H9 (cell line): ENCODE results near the gene SERPINA3. TPM values are rescaled to one million over a fixed set of nuclear protein-coding genes. Genes with fewer than 3 reads are reported as not detected.

ENCODE experiments used
- DNase-seq: peaks from one replicate; pipeline ENCODE4 v3.0.0-alpha.2; 2017
- H2AFZ ChIP-seq: one replicate; pipeline ENCODE4 v1.6.1; 2013; ENCODE audit warnings: mild to moderate bottlenecking, low read length, control low read depth, moderate library complexity
- H2AK5ac ChIP-seq: 2 replicates; pipeline ENCODE4 v1.6.1; 2013; ENCODE audit warnings: low read length, control low read depth, mixed read lengths; ENCODE audit not compliant: insufficient read length
- H2BK120ac ChIP-seq: one replicate; pipeline ENCODE4 v1.6.1; 2013; ENCODE audit warnings: low read depth, mild to moderate bottlenecking, low read length, control low read depth, inconsistent platforms; ENCODE audit not compliant: poor library complexity, severe bottlenecking
- H2BK12ac ChIP-seq: 2 replicates; pipeline ENCODE4 v1.6.1; 2013; ENCODE audit warnings: low read length, control low read depth, mixed read lengths, low read depth; ENCODE audit not compliant: insufficient read length
- H2BK15ac ChIP-seq: 2 replicates; pipeline ENCODE4 v1.6.1; 2013; ENCODE audit warnings: low read depth, low read length, control low read depth
- H2BK20ac ChIP-seq: one replicate; pipeline ENCODE4 v1.6.1; 2013; ENCODE audit warnings: low read depth, mild to moderate bottlenecking, low read length, control low read depth, inconsistent platforms; ENCODE audit not compliant: poor library complexity, severe bottlenecking
- H2BK5ac ChIP-seq: 2 replicates; pipeline ENCODE4 v1.6.1; 2013; ENCODE audit warnings: low read length, control low read depth, mixed read lengths; ENCODE audit not compliant: insufficient read length
- H3K14ac ChIP-seq: 2 replicates; pipeline ENCODE4 v1.6.1; 2013; ENCODE audit warnings: low read length, control low read depth; ENCODE audit not compliant: insufficient read depth
- H3K18ac ChIP-seq: 2 replicates; pipeline ENCODE4 v1.6.1; 2013; ENCODE audit warnings: low read depth, mild to moderate bottlenecking, mixed read lengths, low read length, control low read depth; ENCODE audit not compliant: insufficient read length
- H3K23ac ChIP-seq: 2 replicates; pipeline ENCODE4 v1.6.1; 2013; ENCODE audit warnings: low read length, control low read depth, mixed read lengths, low read depth; ENCODE audit not compliant: insufficient read length
- H3K23me2 ChIP-seq: 2 replicates; pipeline ENCODE4 v1.6.1; 2013; ENCODE audit warnings: low read depth, mild to moderate bottlenecking, mixed read lengths, low read length, control low read depth; ENCODE audit not compliant: insufficient read length, poor library complexity, severe bottlenecking
- H3K27ac ChIP-seq: 2 replicates; pipeline ENCODE4 v1.5.1; 2013; ENCODE audit warnings: low read length, control low read depth, mixed read lengths, low read depth; ENCODE audit not compliant: insufficient read length
- H3K27me3 ChIP-seq: 2 replicates; pipeline ENCODE4 v1.6.1; 2013; ENCODE audit warnings: low read length, control low read depth, inconsistent platforms; ENCODE audit not compliant: insufficient read depth
- H3K4ac ChIP-seq: 2 replicates; pipeline ENCODE4 v1.6.1; 2013; ENCODE audit warnings: low read depth, mild to moderate bottlenecking, control low read depth, inconsistent platforms, low read length, moderate library complexity
- H3K4me1 ChIP-seq: 2 replicates; pipeline ENCODE4 v1.6.1; 2013; ENCODE audit warnings: low read length, control low read depth, inconsistent platforms; ENCODE audit not compliant: insufficient read depth
- H3K4me2 ChIP-seq: 2 replicates; pipeline ENCODE4 v1.6.1; 2013; ENCODE audit warnings: low read length, control low read depth, mixed read lengths; ENCODE audit not compliant: insufficient read length, insufficient read depth
- H3K56ac ChIP-seq: 2 replicates; pipeline ENCODE4 v1.6.1; 2013; ENCODE audit warnings: low read depth, mild to moderate bottlenecking, mixed read lengths, low read length, control low read depth; ENCODE audit not compliant: insufficient read length
- H3K79me1 ChIP-seq: 2 replicates; pipeline ENCODE4 v1.6.1; 2013; ENCODE audit warnings: low read depth, mild to moderate bottlenecking, moderate library complexity, low read length, control low read depth, inconsistent platforms; ENCODE audit not compliant: insufficient read depth, poor library complexity, severe bottlenecking
- H3K79me2 ChIP-seq: 2 replicates; pipeline ENCODE4 v1.6.1; 2013; ENCODE audit warnings: low read length, control low read depth, inconsistent platforms; ENCODE audit not compliant: insufficient read depth
- H3K9ac ChIP-seq: 2 replicates; pipeline ENCODE4 v1.6.1; 2013; ENCODE audit warnings: low read length, control low read depth, mixed read lengths; ENCODE audit not compliant: insufficient read length; ENCODE audit errors: extremely low read depth
- H3K9me3 ChIP-seq: one replicate; pipeline ENCODE4 v1.6.1; 2013; ENCODE audit warnings: low read depth, low read length, inconsistent platforms; ENCODE audit not compliant: control insufficient read depth
- H3T11ph ChIP-seq: one replicate; pipeline ENCODE4 v1.6.1; 2013; ENCODE audit warnings: mild to moderate bottlenecking, low read length, control low read depth, inconsistent platforms
- H4K20me1 ChIP-seq: one replicate; pipeline ENCODE4 v1.6.1; 2013; ENCODE audit not compliant: control insufficient read depth, insufficient read length, insufficient read depth
- H4K5ac ChIP-seq: 2 replicates; pipeline ENCODE4 v1.6.1; 2013; ENCODE audit warnings: low read depth, mild to moderate bottlenecking, mixed read lengths, low read length, control low read depth; ENCODE audit not compliant: insufficient read length
- H4K8ac ChIP-seq: replicated peaks from 2 replicates; pipeline ENCODE4 v1.6.1; 2013; ENCODE audit warnings: low read length, control low read depth, mixed read lengths, low read depth; ENCODE audit not compliant: insufficient read length
- H4K91ac ChIP-seq: 2 replicates; pipeline ENCODE4 v1.6.1; 2013; ENCODE audit warnings: low read depth, mild to moderate bottlenecking, moderate library complexity, mixed read lengths, low read length, control low read depth; ENCODE audit not compliant: insufficient read length
- H3K27ac Mint-ChIP-seq, 3 experiments: 2 replicates in 2 of 3; 3 replicates in 1 of 3; pipeline ENCODE4 v1.8.0; 2020 to 2021; ENCODE audit warnings: mixed read lengths in 3 of 3, mild to moderate bottlenecking in 1 of 3, moderate library complexity in 1 of 3
- H3K27me3 Mint-ChIP-seq: 2 replicates; pipeline ENCODE4 v1.8.0; 2021; ENCODE audit warnings: low read depth, mild to moderate bottlenecking, moderate library complexity, mixed read lengths
- H3K36me3 Mint-ChIP-seq, 3 experiments: 2 replicates in 2 of 3; 3 replicates in 1 of 3; pipeline ENCODE4 v1.8.0; 2020 to 2021; ENCODE audit warnings: low read depth in 3 of 3, mixed read lengths in 3 of 3; ENCODE audit not compliant: insufficient read depth in 1 of 3
- H3K4me1 Mint-ChIP-seq, 2 experiments: 2 replicates each; pipeline ENCODE4 v1.8.0; 2020; ENCODE audit warnings: mixed read lengths in 2 of 2
- H3K4me3 Mint-ChIP-seq, 2 experiments: 2 replicates in 1 of 2; 3 replicates in 1 of 2; pipeline ENCODE4 v1.8.0; 2020 to 2021; ENCODE audit warnings: mild to moderate bottlenecking in 2 of 2, mixed read lengths in 2 of 2, moderate library complexity in 1 of 2
- H3K9me3 Mint-ChIP-seq, 2 experiments: 2 replicates in 1 of 2; 3 replicates in 1 of 2; pipeline ENCODE4 v1.8.0; 2020; ENCODE audit warnings: mild to moderate bottlenecking in 2 of 2, mixed read lengths in 2 of 2, moderate library complexity in 1 of 2
- WGBS: extraction: QIAGEN DNeasy Blood & Tissue Kit; methylation state at CpG from one replicate; pipeline ENCODE4 v1.1.7; 2013; ENCODE audit warnings: missing lambda C conversion rate, low lambda C conversion rate, mixed read lengths; ENCODE audit not compliant: insufficient read length; ENCODE audit errors: extremely low coverage; 5-methylcytosine and 5-hydroxymethylcytosine counted together
- total RNA-seq: library from RNA; stranded (reverse); gene quantifications from 2 replicates; pipeline ENCODE4 v1.2.1, GENCODE V29; 2021
- TF ChIP-seq, protein P1 (sequence below): fragments of 200-600 bp; sonication (generic); conservative IDR thresholded peaks from 3 replicates; pipeline ENCODE4 v1.8.0; 2021; ENCODE audit warnings: antibody characterized with exemption, mild to moderate bottlenecking

SERPINA3 gene
- total RNA-seq, 1 experiment from 2014 or later: not detected

DNA sequence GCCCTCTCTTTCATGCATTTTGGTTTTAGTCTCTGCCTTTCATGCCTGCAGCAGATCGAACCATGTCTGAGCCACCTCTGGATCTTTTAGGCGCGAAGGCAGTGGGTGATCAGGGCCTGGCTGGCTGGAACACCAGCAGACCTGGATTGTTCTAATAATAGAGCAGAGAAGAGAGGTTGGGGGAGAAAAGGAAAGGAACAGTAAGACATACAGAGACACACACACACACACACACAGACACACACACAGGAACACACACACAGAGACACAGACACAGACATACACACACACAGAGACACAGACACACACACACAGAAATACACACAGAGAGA is 38.2 kb downstream of the SERPINA3 start:
- H3K9ac ChIP-seq: no peak overlapping the region
- no peak overlapping the region for H4K5ac ChIP-seq
- no peak overlapping the region for H2BK20ac ChIP-seq
- H3K4me2 ChIP-seq: no peak overlapping the region
- H3K27ac Mint-ChIP-seq: no peak overlapping the region
- no peak overlapping the region for H2BK120ac ChIP-seq
- no peak overlapping the region for H3K14ac ChIP-seq
- H4K91ac ChIP-seq: no peak overlapping the region
- no peak overlapping the region for H3K27ac ChIP-seq
- H2AFZ ChIP-seq: no peak overlapping the region
- no peak overlapping the region for H3K23ac ChIP-seq
- H3K56ac ChIP-seq: no peak overlapping the region
- no peak overlapping the region for H2AK5ac ChIP-seq
- H3K4me1 ChIP-seq: no peaks in the 10 kb centered on the region
- H3K79me2 ChIP-seq: no peaks in the 10 kb centered on the region; the same call in 1 of the 2 replicates
- H2BK15ac ChIP-seq: no peak overlapping the region
- H3K9me3 ChIP-seq: no peaks in the 10 kb centered on the region
- H3K36me3 Mint-ChIP-seq: no peaks in the 10 kb centered on the region
- TF ChIP-seq, protein P1, sequence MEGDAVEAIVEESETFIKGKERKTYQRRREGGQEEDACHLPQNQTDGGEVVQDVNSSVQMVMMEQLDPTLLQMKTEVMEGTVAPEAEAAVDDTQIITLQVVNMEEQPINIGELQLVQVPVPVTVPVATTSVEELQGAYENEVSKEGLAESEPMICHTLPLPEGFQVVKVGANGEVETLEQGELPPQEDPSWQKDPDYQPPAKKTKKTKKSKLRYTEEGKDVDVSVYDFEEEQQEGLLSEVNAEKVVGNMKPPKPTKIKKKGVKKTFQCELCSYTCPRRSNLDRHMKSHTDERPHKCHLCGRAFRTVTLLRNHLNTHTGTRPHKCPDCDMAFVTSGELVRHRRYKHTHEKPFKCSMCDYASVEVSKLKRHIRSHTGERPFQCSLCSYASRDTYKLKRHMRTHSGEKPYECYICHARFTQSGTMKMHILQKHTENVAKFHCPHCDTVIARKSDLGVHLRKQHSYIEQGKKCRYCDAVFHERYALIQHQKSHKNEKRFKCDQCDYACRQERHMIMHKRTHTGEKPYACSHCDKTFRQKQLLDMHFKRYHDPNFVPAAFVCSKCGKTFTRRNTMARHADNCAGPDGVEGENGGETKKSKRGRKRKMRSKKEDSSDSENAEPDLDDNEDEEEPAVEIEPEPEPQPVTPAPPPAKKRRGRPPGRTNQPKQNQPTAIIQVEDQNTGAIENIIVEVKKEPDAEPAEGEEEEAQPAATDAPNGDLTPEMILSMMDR: no peak
- H3K27me3 ChIP-seq: no peaks in the 10 kb centered on the region
- peaks cover 3 to 6% of the 10 kb centered on the region in 2 experiments; a peak in 3 of 4 replicates for H3K4me1 Mint-ChIP-seq
- no peak overlapping the region for H3K18ac ChIP-seq
- no peak overlapping the region for H2BK12ac ChIP-seq
- no peak overlapping the region for H3K4ac ChIP-seq
- no peak overlapping the region for H4K8ac ChIP-seq
- no CpG with 5 or more reads among the region's 3 CpGs for WGBS
- no peak overlapping the region for H3T11ph ChIP-seq
- H3K4me3 Mint-ChIP-seq: no peak overlapping the region
- H3K9me3 Mint-ChIP-seq: peaks cover 0 to 5% of the 10 kb centered on the region in 2 experiments; a peak in 3 of 5 replicates
- no peak for DNase-seq
- H2BK5ac ChIP-seq: no peak overlapping the region
- H3K27me3 Mint-ChIP-seq: peaks cover 3% of the 10 kb centered on the region; the same call in 1 of the 2 replicates
- H3K79me1 ChIP-seq: no peaks in the 10 kb centered on the region
- H4K20me1 ChIP-seq: no peaks in the 10 kb centered on the region
- H3K23me2 ChIP-seq: no peaks in the 10 kb centered on the region
